ENCODE measurements around the gene C1orf122. TPM values are rescaled to one million over a fixed set of nuclear protein-coding genes. Genes with fewer than 3 reads are reported as not detected.

The C1orf122 gene
- total RNA-seq, 2 experiments from 2014 or later: 10.9 to 13.2 TPM

GRCh38 chr1:37839676-37840075 is 32.1 kb downstream of the C1orf122 start:
- Histone ChIP-seq H3K27me3 (ENCODE audit: control insufficient read depth in 1 of 2, insufficient read depth in 2 of 2, low read length in 2 of 2) (no peaks in the 10 kb centered on the region), H3K4me3 (ENCODE audit: low read length) (no peak overlapping the region), H3K27ac (ENCODE audit: low read depth in 1 of 2, low read length in 2 of 2) (no peak overlapping the region), H3K4me1 (ENCODE audit: insufficient read depth, low read length) (no peaks in the 10 kb centered on the region), H3K9me3 (ENCODE audit: control insufficient read depth in 1 of 2, insufficient read depth in 1 of 2, low read length in 2 of 2) (no peaks in the 10 kb centered on the region), H3K36me3 (ENCODE audit: insufficient read depth, low read length) (peaks cover 64% of the 10 kb centered on the region)
- no peaks in the 10 kb centered on the region for H3K27me3 Mint-ChIP-seq
- no peak for TF ChIP-seq CTCF (IDR thresholded peaks at IDR 0.05)
- POLR2A ChIA-PET: no interaction called here
- H3K4me1 Mint-ChIP-seq (ENCODE audit: low read depth): peaks cover 15% of the 10 kb centered on the region
- CTCF ChIA-PET: no interaction called here
- no peak overlapping the region for H3K27ac Mint-ChIP-seq
- peaks cover 79% of the 10 kb centered on the region for H3K36me3 Mint-ChIP-seq (ENCODE audit: low read depth)
- DNase-seq (no peak), ATAC-seq (ENCODE audit: poor library complexity) (no peak)
- no peaks in the 10 kb centered on the region for H3K9me3 Mint-ChIP-seq
- no peak overlapping the region for H3K4me3 Mint-ChIP-seq
- intact Hi-C loops (cut with DNase I, micrococcal nuclease): no loop called here

DNA sequence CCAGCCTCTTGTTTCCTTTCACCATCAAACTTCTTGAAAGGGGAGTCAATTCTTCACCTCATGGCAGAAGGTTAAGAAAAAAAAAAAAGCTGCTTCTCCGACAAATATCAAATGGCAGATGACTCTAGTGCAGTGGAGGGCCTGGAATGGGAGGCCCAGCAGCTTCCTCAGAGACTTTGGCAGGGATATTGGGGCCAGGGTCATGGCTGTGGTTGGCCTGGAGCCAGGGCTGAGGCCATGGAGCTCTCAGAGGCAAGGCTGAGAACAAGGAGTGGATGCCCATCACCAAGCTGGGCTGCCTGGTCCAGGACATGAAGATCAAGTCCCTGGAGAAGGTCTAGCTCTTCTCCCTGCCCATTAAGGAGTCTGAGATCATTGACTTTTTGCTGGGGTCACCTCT is 33.1 kb downstream of the C1orf122 start:
- Mint-ChIP-seq H3K4me3 (no peak overlapping the region), H3K9me3 (no peaks in the 10 kb centered on the region), H3K4me1 (ENCODE audit: low read depth) (peaks cover 25% of the 10 kb centered on the region), H3K27me3 (no peaks in the 10 kb centered on the region), H3K27ac (no peak overlapping the region), H3K36me3 (ENCODE audit: low read depth) (peaks cover 79% of the 10 kb centered on the region)
- H3K4me3 ChIP-seq (ENCODE audit: low read length): no peak overlapping the region
- no peaks in the 10 kb centered on the region for H3K9me3 ChIP-seq (ENCODE audit: control insufficient read depth in 1 of 2, insufficient read depth in 1 of 2, low read length in 2 of 2)
- no peak for TF ChIP-seq CTCF (IDR thresholded peaks at IDR 0.05)
- POLR2A ChIA-PET: no interaction called here
- CTCF ChIA-PET: no interaction called here
- H3K27ac ChIP-seq (ENCODE audit: low read depth in 1 of 2, low read length in 2 of 2): no peak overlapping the region
- no peaks in the 10 kb centered on the region for H3K27me3 ChIP-seq (ENCODE audit: control insufficient read depth in 1 of 2, insufficient read depth in 2 of 2, low read length in 2 of 2)
- ATAC-seq (ENCODE audit: poor library complexity): no peak
- no peak for DNase-seq
- H3K36me3 ChIP-seq (ENCODE audit: insufficient read depth, low read length): peaks cover 54% of the 10 kb centered on the region
- intact Hi-C loops (cut with DNase I, micrococcal nuclease): no loop called here
- H3K4me1 ChIP-seq (ENCODE audit: insufficient read depth, low read length): no peaks in the 10 kb centered on the region

GRCh38 chr1:37841652-37842051 is 34.1 kb downstream of the C1orf122 start:
- POLR2A ChIA-PET: no interaction called here
- H3K27ac ChIP-seq (ENCODE audit: low read depth in 1 of 2, low read length in 2 of 2): no peak overlapping the region
- no peaks in the 10 kb centered on the region for H3K9me3 ChIP-seq (ENCODE audit: control insufficient read depth in 1 of 2, insufficient read depth in 1 of 2, low read length in 2 of 2)
- Mint-ChIP-seq H3K4me1 (ENCODE audit: low read depth) (peaks cover 31% of the 10 kb centered on the region), H3K27ac (no peak overlapping the region), H3K27me3 (no peaks in the 10 kb centered on the region), H3K4me3 (no peak overlapping the region), H3K9me3 (no peaks in the 10 kb centered on the region), H3K36me3 (ENCODE audit: low read depth) (peaks cover 79% of the 10 kb centered on the region)
- H3K36me3 ChIP-seq (ENCODE audit: insufficient read depth, low read length): peaks cover 50% of the 10 kb centered on the region
- H3K4me3 ChIP-seq (ENCODE audit: low read length): no peak overlapping the region
- CTCF ChIA-PET: no interaction called here
- intact Hi-C loops (cut with DNase I, micrococcal nuclease): no loop called here
- no peak for ATAC-seq (ENCODE audit: poor library complexity)
- H3K4me1 ChIP-seq (ENCODE audit: insufficient read depth, low read length): peaks cover under 1% of the 10 kb centered on the region
- no peak for TF ChIP-seq CTCF (IDR thresholded peaks at IDR 0.05)
- no peak for DNase-seq
- no peaks in the 10 kb centered on the region for H3K27me3 ChIP-seq (ENCODE audit: control insufficient read depth in 1 of 2, insufficient read depth in 2 of 2, low read length in 2 of 2)

Data from CD4-positive, alpha-beta T cell (primary cell).